HAP-1 (cell line): Measurements from ENCODE around the gene ATP1A4.
"Not testable (repeated sequence)": the region's sequence is repeated elsewhere in the genome, so short reads cannot be mapped to it uniquely, and the experiment has no call there.

ENCODE experiments used
- DNase-seq, 2 experiments: peaks; one replicate each; pipeline ENCODE4 v3.0.0-alpha.2; 2016 to 2020; ENCODE audit warnings: low spot score in 2 of 2
- H3K27me3 ChIP-seq: fragments of 250-450 bp; sonication (Bioruptor Pico); 2 replicates; pipeline ENCODE4 v1.5.1; 2020; ENCODE audit warnings: low read depth, mild to moderate bottlenecking, moderate library complexity
- H3K36me3 ChIP-seq: fragments of 250-450 bp; sonication (Bioruptor Pico); replicated peaks from 2 replicates; pipeline ENCODE4 v1.5.1; 2020; ENCODE audit warnings: mild to moderate bottlenecking
- H3K4me1 ChIP-seq: fragments of 250-450 bp; sonication (Bioruptor Pico); 2 replicates; pipeline ENCODE4 v1.5.1; 2020; ENCODE audit warnings: mild to moderate bottlenecking
- H3K4me3 ChIP-seq: fragments of 250-450 bp; sonication (Bioruptor Pico); 2 replicates; pipeline ENCODE4 v1.5.1; 2020; ENCODE audit warnings: mild to moderate bottlenecking, moderate library complexity
- H3K9me3 ChIP-seq: fragments of 250-450 bp; sonication (Bioruptor Pico); 2 replicates; pipeline ENCODE4 v1.5.1; 2020; ENCODE audit warnings: mild to moderate bottlenecking, moderate library complexity
- in situ Hi-C: fragments of 300-500 bp; cut with MboI; formaldehyde crosslinking; loops from 3 replicates; pipeline ENCODE4 v1.14.3; 2020; ENCODE audit warnings: low sequenced_read_pairs, inconsistent platforms, mixed read lengths

Gene ATP1A4

DNA sequence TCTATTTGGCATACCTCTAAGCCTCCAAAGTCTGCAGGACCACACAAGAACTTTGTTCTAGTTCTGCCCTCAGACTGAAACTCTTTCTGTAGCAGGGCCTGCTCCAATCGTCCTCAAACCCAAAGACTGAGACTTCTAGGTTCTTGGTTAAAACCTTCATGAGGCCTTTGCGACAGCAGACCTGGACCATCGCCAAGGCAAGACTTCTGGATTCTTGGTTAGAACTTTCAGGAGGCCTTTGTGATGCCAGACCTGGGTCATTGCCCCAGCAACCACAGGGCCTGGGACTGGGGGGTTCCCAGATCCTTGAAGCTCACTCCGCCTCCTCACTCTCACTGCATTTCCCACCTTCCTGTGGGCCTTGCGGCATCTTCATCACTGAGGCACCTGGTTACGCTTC is at the start of gene ATP1A4:
TSS of gene ATP1A4 (plus strand) at position 301 of the 400 bp plus-strand sequence. CDS start 438 bp downstream, outside the sequence.
- Histone ChIP-seq H3K4me3 (no peak within 1 kb of the TSS), H3K36me3 (no peaks in the 10 kb centered on the region), H3K27me3 (peaks cover 3% of the 10 kb centered on the region; the same call in 1 of the 2 replicates), H3K9me3 (no peaks in the 10 kb centered on the region), H3K4me1 (no peaks in the 10 kb centered on the region)
- in situ Hi-C loops = no loop called here
- no peak for DNase-seq

DNA sequence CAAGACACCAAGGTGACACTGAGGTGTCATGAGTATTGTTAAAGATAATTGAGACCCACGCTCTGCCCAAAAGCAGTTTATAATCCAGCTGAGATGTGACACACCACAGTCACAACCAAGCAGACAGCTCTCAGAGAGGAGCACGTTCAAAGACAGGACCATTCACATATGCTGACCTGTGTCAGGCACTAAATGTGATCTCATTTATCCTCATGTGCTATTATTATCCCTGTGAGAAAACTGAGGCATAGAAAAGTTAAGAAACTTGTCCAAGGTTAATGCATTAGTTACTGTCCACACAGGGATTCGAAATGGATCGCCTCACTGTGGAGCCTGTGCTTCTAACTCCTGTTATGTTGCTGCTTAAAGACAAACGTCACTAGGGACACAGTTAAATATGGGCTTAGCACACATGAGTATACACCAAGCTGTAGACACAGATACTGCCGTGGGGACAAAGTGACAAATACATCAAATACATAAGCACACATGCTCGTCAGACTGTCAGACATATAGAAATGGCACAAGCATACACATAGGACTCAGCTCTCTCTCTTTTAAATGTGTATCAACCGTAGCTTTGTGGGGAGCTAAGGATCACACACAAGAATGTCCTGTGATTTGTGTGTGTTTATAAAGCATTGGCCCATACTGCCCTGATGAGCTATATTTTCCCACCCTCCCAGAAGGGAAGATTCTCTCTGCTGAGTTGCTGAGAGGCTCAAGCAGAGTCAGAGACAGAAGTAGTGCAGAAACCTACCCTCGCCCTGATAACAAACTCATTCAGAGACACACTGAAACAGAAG is 49.5 kb upstream of the ATP1A4 start:
- Histone ChIP-seq H3K4me1 (peaks cover 13% of the 10 kb centered on the region), H3K27me3 (no peaks in the 10 kb centered on the region), H3K9me3 (no peaks in the 10 kb centered on the region), H3K36me3 (no peaks in the 10 kb centered on the region), H3K4me3 (no peak overlapping the region)
- in situ Hi-C loops = loop anchor here (5.0 to 10.0 kb wide), 2 partner anchors 143 to 190 kb away; no protein-coding TSS in a partner anchor
- no peak for DNase-seq

- Histone ChIP-seq H3K4me3 (no peak overlapping the region), H3K9me3 (no peaks in the 10 kb centered on the region), H3K36me3 (no peaks in the 10 kb centered on the region), H3K27me3 (no peaks in the 10 kb centered on the region), H3K4me1 (peaks cover 8% of the 10 kb centered on the region)
- DNase-seq = no peak
- in situ Hi-C loops = loop anchor here (5.0 to 10.0 kb wide), 2 partner anchors 141 to 188 kb away; no protein-coding TSS in a partner anchor
Observed at GRCh38 chr1:160103658-160104408, 47.6 kb upstream of the ATP1A4 start.

DNA sequence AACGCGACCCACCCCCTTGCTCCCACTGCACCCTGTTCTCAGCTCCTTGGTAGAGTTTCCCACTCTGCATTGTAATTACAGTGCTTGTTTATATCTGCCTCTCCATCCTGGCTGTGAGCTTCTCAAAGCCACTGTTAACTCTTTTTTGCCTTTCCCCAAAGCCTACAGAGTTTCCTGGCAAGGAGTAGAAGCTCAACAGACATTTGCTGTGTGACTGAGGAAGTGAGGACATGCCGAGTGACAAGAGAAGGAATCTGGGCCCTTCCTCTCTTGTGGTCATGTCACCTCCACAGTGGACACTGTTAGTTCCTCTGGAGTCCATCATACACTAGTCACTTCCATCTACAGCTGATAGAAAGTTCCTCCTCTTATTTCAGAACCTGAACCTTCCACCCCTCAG is 46.9 kb upstream of the ATP1A4 start:
- Histone ChIP-seq H3K36me3 (no peaks in the 10 kb centered on the region), H3K4me3 (no peak overlapping the region), H3K9me3 (no peaks in the 10 kb centered on the region), H3K4me1 (peaks cover 4% of the 10 kb centered on the region), H3K27me3 (no peaks in the 10 kb centered on the region)
- in situ Hi-C loops = loop anchor here (5.0 to 10.0 kb wide), 2 partner anchors 140 to 188 kb away; no protein-coding TSS in a partner anchor
- no peak for DNase-seq

- H3K4me3 ChIP-seq = no peak overlapping the region
- no peaks in the 10 kb centered on the region for H3K9me3 ChIP-seq
- no peaks in the 10 kb centered on the region for H3K36me3 ChIP-seq
- no peaks in the 10 kb centered on the region for H3K27me3 ChIP-seq
- in situ Hi-C loops = loop anchor here (5.0 to 10.0 kb wide), 2 partner anchors 140 to 272 kb away; no protein-coding TSS in a partner anchor
- DNase-seq = no peak
- H3K4me1 ChIP-seq = peaks cover 4% of the 10 kb centered on the region
Observed at GRCh38 chr1:160105155-160105554, 46.2 kb upstream of the ATP1A4 start.

GRCh38 chr1:160107512-160107911 is 43.9 kb upstream of the ATP1A4 start:
- Histone ChIP-seq H3K4me1 (no peaks in the 10 kb centered on the region), H3K36me3 (no peaks in the 10 kb centered on the region), H3K4me3 (no peak overlapping the region), H3K27me3 (no peaks in the 10 kb centered on the region), H3K9me3 (no peaks in the 10 kb centered on the region)
- in situ Hi-C loops = loop anchor here (5.0 to 10.0 kb wide), 2 partner anchors 137 to 270 kb away; no protein-coding TSS in a partner anchor
- no peak for DNase-seq

GRCh38 chr1:160108888-160109662 is 42.3 kb upstream of the ATP1A4 start:
- DNase-seq = peak in 1 of 2 experiments; percentile 53
- no peaks in the 10 kb centered on the region for H3K9me3 ChIP-seq
- H3K4me1 ChIP-seq = no peaks in the 10 kb centered on the region
- no peaks in the 10 kb centered on the region for H3K27me3 ChIP-seq
- no peaks in the 10 kb centered on the region for H3K36me3 ChIP-seq
- H3K4me3 ChIP-seq = no peak overlapping the region
- in situ Hi-C loops = loop anchor here (5.0 to 10.0 kb wide), 2 partner anchors 136 to 268 kb away; no protein-coding TSS in a partner anchor

- no peaks in the 10 kb centered on the region for H3K36me3 ChIP-seq
- no peaks in the 10 kb centered on the region for H3K27me3 ChIP-seq
- DNase-seq = no peak
- no peaks in the 10 kb centered on the region for H3K4me1 ChIP-seq
- no peaks in the 10 kb centered on the region for H3K9me3 ChIP-seq
- in situ Hi-C loops = loop anchor here (5.0 to 10.0 kb wide), 2 partner anchors 135 to 268 kb away; no protein-coding TSS in a partner anchor
- H3K4me3 ChIP-seq = no peak overlapping the region
Observed at GRCh38 chr1:160109686-160110085, 41.7 kb upstream of the ATP1A4 start.

DNA sequence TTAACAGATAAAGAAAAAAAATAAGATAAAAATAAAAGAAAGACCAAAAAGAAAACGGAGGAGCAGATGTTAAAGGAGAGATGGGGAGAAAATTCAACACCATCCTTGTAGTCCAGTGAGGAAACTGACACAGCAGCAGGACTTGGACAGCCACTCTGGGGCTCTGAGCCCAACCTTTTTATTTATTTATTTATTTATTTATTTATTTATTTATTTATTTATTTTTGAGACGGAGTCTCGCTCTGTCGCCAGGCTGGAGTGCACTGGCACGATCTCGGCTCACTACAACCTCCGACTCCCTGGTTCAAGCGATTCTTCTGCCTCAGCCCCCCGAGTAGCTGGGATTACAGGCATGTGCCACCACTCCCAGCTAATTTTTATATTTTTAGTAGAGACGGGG is 39.9 kb upstream of the ATP1A4 start:
- H3K36me3 ChIP-seq, H3K4me1 ChIP-seq, H3K9me3 ChIP-seq, H3K4me3 ChIP-seq, in situ Hi-C loops, DNase-seq, H3K27me3 ChIP-seq: not testable (repeated sequence)

GRCh38 chr1:160112357-160112756 is 39.0 kb upstream of the ATP1A4 start:
- Histone ChIP-seq H3K36me3 (no peaks in the 10 kb centered on the region), H3K4me1 (no peaks in the 10 kb centered on the region), H3K9me3 (no peaks in the 10 kb centered on the region), H3K4me3 (no peak overlapping the region), H3K27me3 (no peaks in the 10 kb centered on the region)
- no peak for DNase-seq
- in situ Hi-C loops = no loop called here

DNA sequence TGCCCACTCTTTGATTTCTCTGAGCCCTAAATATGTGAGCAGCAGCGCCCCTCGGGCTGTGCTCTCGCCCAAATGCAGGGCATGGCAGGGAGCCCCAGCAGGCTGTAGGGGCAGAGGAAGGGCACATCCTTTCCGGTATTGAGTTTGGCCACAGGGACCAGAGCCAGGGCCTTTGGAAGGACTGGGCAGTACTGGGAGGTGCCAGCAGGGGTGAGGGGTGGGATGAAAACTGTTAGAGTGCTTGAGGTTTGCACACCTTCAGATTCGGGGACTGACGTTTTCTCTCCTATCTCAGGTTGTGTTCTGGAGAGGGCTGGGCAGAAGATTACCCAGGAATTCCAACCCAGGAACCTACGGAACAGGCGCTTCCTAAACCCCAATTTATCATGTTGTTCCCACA is 38.0 kb upstream of the ATP1A4 start:
- H3K9me3 ChIP-seq = no peaks in the 10 kb centered on the region
- no peaks in the 10 kb centered on the region for H3K36me3 ChIP-seq
- in situ Hi-C loops = no loop called here
- no peaks in the 10 kb centered on the region for H3K4me1 ChIP-seq
- DNase-seq = no peak
- no peaks in the 10 kb centered on the region for H3K27me3 ChIP-seq
- no peak overlapping the region for H3K4me3 ChIP-seq

GRCh38 chr1:160114085-160114484 is 37.3 kb upstream of the ATP1A4 start:
- no peak overlapping the region for H3K4me3 ChIP-seq
- no peak for DNase-seq
- H3K9me3 ChIP-seq = no peaks in the 10 kb centered on the region
- H3K4me1 ChIP-seq = no peaks in the 10 kb centered on the region
- H3K27me3 ChIP-seq = no peaks in the 10 kb centered on the region
- H3K36me3 ChIP-seq = no peaks in the 10 kb centered on the region
- in situ Hi-C loops = no loop called here

DNA sequence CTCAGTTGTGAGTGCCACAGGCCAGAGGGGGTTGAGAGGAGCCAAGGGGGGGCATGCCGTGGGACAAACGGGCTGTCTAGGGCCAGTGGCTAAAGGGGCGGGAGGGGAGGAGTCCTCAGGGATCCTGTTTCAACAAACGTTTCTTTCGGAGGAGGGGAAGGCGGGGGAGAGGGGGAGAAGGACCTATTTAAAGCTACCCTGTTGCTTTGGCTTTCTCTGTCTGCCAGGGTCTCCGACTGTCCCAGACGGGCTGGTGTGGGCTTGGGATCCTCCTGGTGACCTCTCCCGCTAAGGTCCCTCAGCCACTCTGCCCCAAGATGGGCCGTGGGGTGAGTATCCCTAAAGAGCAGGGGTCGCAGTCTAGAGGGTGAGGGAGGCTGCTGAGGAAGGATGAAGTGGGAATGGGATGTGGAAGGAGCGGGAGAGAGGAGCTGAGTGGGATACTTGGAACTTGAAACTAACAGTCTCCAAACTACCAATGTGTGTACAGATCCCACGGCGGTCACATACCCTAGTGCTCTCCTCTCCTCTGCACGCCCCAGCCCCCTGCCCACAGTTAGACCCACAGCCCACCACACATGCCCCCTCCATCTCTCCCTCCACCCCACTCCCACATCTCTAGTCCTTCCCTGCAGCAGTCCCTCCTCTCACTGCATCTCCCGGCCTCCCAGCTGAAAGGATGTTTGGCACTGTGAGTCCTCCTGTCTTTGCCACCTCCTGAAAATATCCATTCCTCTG is 35.7 kb upstream of the ATP1A4 start, which contains the start of gene ATP1A2:
TSS of gene ATP1A2 (plus strand) at position 215 of the 738 bp plus-strand sequence. CDS start at position 318, 103 bp downstream.
- no peaks in the 10 kb centered on the region for H3K27me3 ChIP-seq
- no peak for DNase-seq
- no peak within 1 kb of the TSS for H3K4me3 ChIP-seq
- in situ Hi-C loops = no loop called here
- H3K36me3 ChIP-seq = no peaks in the 10 kb centered on the region
- no peaks in the 10 kb centered on the region for H3K4me1 ChIP-seq
- H3K9me3 ChIP-seq = no peaks in the 10 kb centered on the region
